OCI-LY3 (cell line): ENCODE data around the gene FALEC.

Source experiments
- EZH2phosphoT487 ChIP-seq: fragments of 200-600 bp; shearing (Covaris generic); IDR thresholded peaks from 2 replicates; pipeline ENCODE4 v1.6.1; 2018; ENCODE audit warnings: antibody characterized with exemption, mixed run types, low read depth
- TF ChIP-seq, protein P1 (sequence below): fragments of 200-600, 300-600 bp; sonication (generic); IDR thresholded peaks from 2 replicates; pipeline ENCODE4 v1.5.1; 2014; ENCODE audit warnings: antibody characterized with exemption, low read length, low read depth

GRCh38 chr1:150558303-150558704 is 42.8 kb downstream of the FALEC start:
- TF ChIP-seq, protein P1, sequence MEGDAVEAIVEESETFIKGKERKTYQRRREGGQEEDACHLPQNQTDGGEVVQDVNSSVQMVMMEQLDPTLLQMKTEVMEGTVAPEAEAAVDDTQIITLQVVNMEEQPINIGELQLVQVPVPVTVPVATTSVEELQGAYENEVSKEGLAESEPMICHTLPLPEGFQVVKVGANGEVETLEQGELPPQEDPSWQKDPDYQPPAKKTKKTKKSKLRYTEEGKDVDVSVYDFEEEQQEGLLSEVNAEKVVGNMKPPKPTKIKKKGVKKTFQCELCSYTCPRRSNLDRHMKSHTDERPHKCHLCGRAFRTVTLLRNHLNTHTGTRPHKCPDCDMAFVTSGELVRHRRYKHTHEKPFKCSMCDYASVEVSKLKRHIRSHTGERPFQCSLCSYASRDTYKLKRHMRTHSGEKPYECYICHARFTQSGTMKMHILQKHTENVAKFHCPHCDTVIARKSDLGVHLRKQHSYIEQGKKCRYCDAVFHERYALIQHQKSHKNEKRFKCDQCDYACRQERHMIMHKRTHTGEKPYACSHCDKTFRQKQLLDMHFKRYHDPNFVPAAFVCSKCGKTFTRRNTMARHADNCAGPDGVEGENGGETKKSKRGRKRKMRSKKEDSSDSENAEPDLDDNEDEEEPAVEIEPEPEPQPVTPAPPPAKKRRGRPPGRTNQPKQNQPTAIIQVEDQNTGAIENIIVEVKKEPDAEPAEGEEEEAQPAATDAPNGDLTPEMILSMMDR, result no peak
- TF ChIP-seq EZH2phosphoT487, result no peak
